Measurements from ENCODE around the gene OS9.
"Not testable (repeated sequence)": the region's sequence is repeated elsewhere in the genome, so short reads cannot be mapped to it uniquely, and the experiment has no call there.

Gene OS9

DNA sequence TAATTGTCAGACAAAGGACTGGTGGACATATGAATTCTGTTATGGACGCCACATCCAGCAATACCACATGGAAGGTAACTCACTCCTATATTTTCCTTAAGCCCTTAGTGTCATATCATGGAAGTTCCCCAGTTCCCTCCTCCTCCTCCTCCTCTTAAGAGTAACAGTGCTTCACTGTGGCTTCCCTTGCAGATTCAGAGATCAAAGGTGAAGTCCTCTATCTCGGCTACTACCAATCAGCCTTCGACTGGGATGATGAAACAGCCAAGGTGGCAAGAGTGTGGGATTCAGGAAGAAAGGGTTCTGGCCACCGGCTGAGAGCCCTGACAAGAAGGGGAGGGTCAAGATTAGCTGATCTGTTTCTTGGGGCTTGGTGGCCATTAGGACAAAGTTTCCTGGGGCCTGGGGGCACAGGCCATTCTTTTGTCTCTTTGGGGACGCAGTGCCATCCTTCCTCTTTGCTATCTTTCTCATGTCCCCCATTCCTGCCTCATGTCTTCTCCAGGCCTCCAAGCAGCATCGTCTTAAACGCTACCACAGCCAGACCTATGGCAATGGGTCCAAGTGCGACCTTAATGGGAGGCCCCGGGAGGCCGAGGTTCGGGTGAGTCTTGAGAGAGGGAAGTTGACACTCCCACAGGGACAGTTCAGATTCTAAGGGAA lies 2.0 kb downstream of the OS9 start:
- no peak for DNase-seq (ENCODE audit: low read depth in 2 of 2)

DNA sequence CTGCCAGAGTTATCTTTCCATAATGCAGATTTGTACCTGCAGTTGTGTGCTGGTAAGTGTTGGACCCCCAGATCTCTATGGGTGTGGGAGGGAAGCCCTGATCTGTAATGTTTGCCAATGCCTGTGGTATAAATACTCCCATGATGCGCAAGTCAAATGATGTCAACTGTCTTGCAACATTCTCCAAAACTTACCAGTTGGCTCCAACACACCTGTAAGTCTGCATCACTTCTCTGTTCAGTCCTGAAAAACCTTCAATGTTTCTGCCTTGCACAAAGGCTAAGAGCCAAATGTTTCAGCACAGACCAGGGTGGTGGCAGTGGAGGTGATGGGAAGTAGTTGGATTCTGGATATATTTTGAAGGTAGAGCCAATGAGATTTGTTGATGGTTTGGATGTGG lies 3.1 kb downstream of the OS9 start:
- DNase-seq (ENCODE audit: low read depth in 2 of 2) = no peak

DNA sequence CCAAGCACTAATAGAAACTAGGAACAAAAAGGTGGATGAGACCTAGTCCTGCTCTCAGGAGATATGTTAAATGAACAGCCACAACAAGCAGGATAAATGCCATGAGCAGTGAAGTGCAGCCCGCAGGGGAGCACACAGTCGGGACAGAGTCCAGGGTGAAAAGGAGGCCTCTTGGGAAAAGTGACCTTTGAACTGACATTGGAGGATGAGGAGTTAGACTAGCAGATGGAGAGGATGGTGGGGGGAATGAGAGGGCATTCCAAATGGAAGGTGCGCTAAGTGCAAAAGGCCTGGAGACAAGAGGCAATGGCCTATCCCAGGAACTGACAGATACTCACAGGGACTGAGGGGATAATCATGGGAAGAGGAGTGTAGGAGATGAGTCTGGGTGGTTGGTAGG lies 4.5 kb downstream of the OS9 start:
- no peak for DNase-seq (ENCODE audit: low read depth in 2 of 2)

DNA sequence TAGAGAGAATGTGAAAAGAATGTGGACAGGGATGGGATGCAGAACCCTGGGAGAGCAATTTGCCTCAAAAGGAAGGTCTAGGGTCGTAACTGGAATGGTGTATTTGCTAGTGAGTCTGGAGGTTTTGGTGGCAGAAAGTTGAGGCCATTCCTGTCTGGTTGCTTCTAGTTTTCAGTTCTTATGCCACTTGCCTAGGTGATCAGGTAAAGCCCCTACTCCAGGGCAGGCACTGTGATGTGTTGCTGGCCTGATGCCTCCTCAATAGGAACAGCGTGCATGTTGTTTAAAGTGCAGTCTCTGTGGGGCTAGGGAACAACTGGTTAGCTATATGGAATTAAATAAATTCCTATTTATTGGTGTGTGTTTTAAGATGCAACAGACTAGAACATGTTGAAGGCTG lies 6.4 kb downstream of the OS9 start:
- DNase-seq (ENCODE audit: low read depth in 2 of 2) = no peak

DNA sequence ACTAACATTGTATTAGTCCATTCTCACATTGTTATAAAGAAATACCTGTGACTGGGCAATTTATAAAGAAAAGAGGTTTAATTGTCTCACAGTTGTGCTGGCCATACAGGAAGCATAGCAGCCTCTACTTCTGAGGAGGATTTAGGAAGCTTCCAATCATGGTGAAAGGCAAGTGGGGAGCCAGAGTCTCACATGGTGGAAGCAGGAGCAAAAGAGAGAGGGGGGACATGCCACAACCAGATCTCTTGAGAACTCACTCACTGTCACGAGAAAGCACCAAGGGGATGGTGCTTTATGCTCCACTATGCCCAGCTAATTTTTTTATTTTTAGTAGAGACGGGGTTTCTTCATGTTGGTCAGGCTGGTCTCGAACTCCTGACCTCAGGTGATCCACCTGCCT lies 13.3 kb downstream of the OS9 start:
- no peak for DNase-seq (ENCODE audit: low read depth in 2 of 2)

DNA sequence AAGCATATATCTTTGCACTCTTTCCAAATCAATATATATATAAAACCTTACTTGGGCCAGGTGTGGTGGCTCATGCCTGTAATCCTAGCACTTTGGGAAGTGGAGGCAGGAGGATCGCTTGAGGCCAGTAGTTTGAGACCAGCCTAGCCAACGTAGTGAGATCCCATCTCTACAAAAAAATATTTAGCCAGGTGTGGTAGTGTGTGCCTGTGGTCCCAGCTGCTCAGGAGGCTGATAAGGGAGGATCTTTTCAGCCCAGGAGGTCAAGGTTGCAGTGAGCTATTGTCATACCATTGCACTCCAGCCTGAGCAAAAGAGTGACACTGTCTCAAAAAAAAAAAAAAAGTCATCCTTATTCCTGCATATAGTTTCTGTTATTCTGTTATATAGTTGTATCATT lies 14.4 kb downstream of the OS9 start:
- no peak for DNase-seq (ENCODE audit: low read depth in 2 of 2)

DNA sequence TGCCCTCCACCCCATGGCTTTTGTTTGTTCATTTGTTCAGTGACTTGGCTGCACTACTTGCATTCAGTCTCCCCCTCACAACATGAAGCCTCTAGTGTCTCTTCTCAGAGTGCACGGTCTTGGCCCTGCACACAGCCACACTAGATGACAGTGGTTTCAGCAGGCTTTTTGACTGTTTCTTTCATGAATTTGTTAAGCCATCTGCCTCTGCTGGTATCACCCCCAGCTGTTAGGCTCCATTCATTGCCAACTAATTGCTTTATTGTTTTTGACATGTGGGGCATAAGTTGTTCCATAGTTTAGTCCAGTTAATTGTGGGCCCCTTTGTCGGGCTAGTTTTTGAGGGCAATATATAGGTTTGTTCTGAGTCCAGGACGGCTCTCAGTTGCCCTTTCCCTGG lies 18.8 kb downstream of the OS9 start:
- no peak for DNase-seq (ENCODE audit: low read depth in 2 of 2)

DNA sequence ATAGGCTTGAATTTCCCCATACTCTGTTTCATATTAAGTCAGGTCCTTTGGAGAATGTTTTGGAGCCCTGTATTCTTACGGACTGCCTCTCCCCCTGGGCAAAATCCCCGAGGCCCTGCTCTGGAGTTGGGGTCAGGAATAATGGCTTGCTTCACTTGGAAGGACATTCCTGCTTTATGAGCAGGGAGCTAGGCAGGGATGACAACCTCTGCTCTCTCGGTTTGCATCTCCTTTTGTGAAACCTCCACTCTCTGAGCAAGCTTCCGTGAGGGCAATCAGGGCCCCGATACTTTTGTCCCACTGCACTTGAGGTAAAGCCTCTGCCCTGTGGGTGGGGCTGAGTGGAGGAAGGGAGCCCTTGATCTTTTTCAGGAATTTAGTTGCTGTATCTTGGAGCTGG lies 19.3 kb downstream of the OS9 start:
- no peak for DNase-seq (ENCODE audit: low read depth in 2 of 2)

DNA sequence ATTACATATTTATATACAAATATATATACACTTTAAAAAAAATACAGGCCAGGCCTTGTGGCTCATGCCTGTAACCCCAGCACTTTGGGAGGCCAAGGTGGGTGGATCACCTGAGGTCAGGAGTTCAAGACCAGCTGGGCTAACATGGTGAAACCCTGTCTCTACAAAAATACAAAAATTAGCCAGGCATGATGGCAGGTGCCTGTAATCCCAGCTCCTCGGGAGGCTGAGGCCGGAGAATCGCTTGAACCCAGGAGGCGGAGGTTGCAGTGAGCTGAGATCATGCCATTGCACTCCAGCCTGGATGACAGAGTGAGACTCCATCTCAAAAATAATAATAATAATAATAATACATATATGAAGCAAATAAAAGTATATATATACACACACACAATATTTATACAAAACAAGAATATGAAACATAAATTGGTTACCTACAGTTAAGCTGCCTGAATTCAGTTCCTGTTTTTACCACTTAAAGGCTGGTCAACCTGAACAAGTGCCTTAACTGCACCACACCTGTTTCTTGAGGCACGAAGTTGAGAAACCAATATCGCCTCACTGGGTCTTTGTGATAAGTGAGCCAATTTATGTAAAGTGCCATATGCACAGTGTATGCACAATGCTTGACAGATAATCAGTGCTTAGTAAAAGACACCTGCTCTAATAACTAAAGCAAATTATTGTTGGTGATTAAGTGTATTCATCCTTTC lies 21.3 kb downstream of the OS9 start:
- DNase-seq (ENCODE audit: low read depth in 2 of 2) = not testable (repeated sequence)

DNA sequence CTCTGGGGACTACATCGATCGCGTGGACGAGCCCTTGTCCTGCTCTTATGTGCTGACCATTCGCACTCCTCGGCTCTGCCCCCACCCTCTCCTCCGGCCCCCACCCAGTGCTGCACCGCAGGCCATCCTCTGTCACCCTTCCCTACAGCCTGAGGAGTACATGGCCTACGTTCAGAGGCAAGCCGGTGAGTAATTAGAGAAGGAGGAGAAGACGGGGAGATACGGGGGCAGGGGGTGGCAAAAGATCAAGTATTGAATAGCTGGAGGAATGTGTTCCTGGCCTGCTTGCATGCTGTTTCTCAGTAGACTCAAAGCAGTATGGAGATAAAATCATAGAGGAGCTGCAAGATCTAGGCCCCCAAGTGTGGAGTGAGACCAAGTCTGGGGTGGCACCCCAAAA lies 21.9 kb downstream of the OS9 start:
- no peak for DNase-seq (ENCODE audit: low read depth in 2 of 2)

DNA sequence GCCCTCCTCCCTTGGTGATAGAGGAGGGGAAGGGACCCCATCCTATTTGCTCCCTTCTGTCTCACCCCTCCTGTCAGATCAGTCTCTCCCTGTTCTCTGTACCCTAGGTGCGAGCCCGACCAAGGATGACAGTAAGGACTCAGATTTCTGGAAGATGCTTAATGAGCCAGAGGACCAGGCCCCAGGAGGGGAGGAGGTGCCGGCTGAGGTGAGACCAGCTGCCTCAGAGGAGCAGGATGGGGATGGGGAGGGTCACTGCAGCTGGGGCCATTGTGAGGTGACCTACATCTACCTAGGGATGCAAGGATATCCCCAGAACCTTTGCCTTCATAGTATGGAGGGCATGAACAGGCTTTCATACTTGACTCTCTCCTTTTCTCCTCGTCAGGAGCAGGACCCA lies 22.4 kb downstream of the OS9 start:
- no peak for DNase-seq (ENCODE audit: low read depth in 2 of 2)

DNA sequence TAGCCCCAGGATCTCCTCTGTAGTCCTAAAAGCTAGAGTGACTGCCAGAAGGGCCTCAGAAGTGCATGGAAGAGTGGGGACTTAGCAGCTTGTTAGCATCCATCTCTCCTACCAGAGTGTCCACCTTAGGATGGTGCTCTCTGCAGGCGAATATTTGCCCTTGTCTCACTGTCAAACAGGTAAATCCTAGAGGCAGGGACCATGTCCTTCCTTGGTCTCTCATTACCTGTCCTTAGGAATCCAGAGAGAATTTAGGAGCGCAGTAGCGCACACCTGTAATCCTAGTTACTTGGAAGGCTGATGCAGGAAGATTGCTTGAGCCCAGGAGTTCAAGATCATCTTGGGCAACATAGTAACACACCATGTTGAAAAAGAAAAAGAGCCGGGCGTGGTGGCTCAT lies 23.2 kb downstream of the OS9 start:
- no peak for DNase-seq (ENCODE audit: low read depth in 2 of 2)

DNA sequence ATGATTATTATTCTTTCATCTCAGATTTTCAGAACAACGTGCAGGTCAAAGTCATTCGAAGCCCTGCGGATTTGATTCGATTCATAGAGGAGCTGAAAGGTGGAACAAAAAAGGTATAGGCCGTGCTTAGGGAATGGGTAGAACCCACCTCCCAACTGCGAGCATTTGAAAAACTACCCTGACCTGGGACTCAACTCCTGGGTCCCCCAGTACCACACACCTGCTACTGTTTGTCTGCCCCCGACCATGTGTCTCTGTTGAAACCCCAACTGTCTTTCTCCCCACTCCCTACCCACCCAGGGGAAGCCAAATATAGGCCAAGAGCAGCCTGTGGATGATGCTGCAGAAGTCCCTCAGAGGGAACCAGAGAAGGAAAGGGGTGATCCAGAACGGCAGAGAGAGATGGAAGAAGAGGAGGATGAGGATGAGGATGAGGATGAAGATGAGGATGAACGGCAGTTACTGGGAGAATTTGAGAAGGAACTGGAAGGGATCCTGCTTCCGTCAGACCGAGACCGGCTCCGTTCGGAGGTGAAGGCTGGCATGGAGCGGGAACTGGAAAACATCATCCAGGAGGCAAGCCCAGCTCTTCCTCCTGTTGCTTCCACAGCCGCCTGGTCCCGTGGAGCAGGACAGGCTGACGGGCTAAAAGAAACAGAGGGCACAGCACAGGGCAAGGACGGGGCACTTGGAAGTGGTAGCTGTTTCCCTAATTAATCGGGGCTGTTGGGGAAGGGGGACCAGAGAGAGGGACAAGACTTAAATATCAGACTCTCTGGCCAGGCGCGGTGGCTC lies 24.1 kb downstream of the OS9 start:
- DNase-seq (ENCODE audit: low read depth in 2 of 2) = no peak

DNA sequence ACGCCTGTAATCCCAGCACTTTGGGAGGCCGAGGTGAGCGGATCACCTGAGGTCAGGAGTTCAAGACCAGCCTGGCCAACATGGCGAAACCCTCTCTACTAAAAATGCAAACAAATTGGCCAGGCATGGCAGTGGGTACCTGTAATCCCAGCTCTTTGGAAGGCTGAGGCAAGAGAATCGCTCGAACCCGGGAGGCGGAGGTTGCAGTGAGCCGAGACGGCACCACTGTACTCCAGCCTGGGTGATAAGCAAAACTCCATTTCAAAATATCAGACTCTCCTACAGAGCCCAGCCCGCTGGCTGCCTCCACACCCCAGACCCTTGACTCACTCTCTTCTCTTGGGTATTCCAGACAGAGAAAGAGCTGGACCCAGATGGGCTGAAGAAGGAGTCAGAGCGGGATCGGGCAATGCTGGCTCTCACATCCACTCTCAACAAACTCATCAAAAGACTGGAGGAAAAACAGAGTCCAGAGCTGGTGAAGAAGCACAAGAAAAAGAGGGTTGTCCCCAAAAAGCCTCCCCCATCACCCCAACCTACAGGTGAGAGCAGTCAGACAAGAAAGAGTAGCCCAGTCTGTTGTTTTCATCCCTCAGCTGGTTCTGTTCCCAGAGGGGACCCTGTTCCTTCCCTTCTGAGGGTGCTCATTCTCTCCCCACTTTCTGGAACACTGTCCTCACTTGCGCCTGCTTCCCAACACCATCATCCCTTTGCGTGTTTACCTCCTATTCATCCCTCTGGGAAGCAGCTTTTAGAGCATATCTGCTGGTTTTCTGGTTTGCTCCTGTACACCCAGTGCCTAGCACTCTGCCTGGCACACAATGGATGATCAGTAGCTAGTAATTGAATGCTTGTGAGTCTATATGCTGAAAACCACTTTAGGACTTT lies 25.0 kb downstream of the OS9 start:
- no peak for DNase-seq (ENCODE audit: low read depth in 2 of 2)

DNA sequence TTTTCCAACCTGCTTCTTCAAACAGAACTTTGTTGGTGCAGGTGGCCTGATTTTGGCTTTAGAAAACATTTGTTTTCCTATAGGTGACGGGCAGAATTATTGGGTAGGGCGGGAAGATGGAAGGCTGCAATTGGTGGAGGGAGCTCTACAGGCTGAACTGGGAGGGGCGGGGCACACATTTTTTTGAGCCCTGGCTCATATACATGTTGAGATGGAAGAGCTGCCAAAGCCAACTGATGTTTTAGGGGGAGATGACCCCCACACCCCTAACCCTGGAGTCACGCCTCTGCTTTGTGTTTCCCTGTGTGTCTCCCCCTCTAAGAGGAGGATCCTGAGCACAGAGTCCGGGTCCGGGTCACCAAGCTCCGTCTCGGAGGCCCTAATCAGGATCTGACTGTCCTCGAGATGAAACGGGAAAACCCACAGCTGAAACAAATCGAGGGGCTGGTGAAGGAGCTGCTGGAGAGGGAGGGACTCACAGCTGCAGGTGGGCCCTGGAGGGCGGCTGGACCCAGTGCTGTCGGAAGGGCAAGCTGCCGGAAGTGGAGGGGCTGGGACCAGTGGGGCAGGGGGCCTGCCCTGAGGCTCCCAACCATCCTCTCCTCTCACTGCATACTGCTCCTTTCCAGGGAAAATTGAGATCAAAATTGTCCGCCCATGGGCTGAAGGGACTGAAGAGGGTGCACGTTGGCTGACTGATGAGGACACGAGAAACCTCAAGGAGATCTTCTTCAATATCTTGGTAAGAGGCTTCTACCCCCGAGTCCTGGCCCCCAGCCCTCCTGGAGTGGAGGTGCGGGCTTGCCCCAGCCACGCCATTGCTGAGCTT lies 26.1 kb downstream of the OS9 start:
- DNase-seq (ENCODE audit: low read depth in 2 of 2) = no peak

DNA sequence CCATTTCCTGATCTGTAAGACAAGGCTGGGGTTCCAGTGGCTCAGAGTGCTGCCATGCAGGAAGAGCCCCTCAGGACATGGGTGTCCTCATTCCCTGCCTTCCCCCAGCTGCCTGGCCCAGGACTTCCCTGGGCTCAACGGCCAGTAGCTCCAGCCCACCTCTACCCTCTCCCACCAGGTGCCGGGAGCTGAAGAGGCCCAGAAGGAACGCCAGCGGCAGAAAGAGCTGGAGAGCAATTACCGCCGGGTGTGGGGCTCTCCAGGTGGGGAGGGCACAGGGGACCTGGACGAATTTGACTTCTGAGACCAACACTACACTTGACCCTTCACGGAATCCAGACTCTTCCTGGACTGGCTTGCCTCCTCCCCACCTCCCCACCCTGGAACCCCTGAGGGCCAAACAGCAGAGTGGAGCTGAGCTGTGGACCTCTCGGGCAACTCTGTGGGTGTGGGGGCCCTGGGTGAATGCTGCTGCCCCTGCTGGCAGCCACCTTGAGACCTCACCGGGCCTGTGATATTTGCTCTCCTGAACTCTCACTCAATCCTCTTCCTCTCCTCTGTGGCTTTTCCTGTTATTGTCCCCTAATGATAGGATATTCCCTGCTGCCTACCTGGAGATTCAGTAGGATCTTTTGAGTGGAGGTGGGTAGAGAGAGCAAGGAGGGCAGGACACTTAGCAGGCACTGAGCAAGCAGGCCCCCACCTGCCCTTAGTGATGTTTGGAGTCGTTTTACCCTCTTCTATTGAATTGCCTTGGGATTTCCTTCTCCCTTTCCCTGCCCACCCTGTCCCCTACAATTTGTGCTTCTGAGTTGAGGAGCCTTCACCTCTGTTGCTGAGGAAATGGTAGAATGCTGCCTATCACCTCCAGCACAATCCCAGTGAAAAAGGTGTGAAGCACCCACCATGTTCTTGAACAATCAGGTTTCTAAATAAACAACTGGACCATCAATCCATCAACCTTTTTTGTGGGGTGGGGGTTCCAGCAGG lies 27.0 kb downstream of the OS9 start:
- no peak for DNase-seq (ENCODE audit: low read depth in 2 of 2)

DNA sequence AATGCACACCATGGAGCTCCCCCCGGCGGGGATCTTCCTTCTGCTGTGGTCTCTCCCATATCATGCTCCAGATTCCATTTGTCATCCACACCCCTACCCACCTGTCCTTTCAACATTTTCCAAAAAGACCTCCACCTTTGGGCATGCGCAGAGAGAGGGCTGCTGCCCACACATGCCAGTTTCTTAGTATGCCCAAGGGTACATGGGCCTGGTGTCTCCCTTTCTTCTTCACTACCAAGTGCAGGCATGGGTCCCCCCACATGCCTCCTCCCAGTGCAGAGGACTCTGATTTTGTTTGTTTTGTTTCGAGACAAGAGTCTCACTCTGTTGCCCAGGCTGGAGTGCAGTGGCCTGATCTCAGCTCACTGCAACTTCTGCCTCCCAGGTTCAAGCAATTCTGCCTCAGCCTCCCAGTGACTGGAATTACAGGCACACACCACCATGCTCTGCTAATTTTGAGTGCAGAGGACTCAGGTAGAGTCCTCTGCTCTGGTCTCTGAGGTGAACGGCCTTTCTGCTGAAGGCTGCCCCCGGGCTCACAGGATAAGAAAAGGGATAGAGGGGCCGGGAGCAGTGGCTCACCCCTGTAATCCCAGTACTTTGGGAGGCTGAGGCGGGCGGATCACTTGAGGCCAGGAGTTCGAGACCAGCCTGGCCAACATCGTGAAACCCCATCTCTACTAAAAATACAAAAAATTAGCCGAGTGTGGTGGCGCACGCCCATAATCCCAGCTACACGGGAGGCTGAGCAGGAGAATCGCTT lies 28.1 kb downstream of the OS9 start:
- not testable (repeated sequence) for DNase-seq (ENCODE audit: low read depth in 2 of 2)

DNA sequence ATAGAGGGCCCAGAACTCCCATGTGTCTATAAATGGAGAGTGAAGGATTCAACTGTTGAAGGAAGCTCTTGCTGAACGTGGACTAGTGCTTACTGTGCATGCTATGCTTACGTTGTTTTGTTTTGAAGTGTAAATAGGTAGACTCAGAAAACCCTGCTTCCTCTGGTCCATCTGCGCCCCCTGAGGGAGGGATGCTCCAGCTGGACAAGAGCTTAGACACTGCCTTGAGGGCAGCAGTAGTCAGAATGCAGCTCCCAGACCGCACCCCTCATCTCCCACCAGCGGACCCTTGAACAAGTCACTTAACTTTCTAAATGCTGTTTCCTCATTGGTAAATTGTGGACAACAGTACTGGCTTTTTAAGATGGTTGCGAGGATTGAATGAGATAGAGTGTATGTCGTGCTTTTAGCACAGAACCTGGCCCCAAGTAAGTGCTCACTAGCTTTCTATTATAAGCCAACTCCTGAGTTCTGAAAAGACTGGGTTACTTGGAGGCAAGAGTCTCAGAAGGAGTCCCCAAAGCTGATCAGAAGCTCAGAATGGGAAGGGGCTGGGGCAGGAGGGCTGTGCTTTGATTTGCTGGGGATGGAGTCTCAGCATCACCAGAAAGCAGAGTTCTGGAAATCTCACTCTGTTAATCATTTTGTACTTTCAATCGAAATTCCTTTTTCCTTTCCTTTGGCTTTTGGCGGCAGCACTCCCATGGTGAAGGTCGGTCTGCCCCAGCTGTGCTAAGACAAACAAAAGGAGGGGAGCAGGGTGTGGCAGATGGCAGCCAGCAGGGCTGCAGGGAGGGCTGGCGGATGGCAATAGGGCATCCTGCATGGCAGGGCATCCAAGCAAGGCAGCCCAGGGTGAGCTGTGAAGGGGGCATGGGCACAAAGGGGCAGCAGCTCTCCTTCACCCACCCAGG lies 29.0 kb downstream of the OS9 start:
- no peak for DNase-seq (ENCODE audit: low read depth in 2 of 2)
